Gastroesophageal sphincter (tissue), 4 donors: Measurements from ENCODE around the gene MYOM3. TPM values are rescaled to one million over a fixed set of nuclear protein-coding genes. Genes with fewer than 3 reads are reported as not detected.

Source experiments
- ATAC-seq: fragments of 150-250 bp; one replicate; pipeline ENCODE4 v1.9.1; 2016; ENCODE audit warnings: mild to moderate bottlenecking, moderate library complexity
- H3K27ac ChIP-seq, 4 donors: fragments of 200-600 bp; sonication (generic) in 3 of 4; 1 replicate in 3 of 4; 2 replicates in 1 of 4; pipeline ENCODE4 v1.5.1; 2016 to 2019
- H3K27me3 ChIP-seq: fragments of 200-600 bp; sonication (generic); one replicate; pipeline ENCODE4 v1.5.1; 2019
- H3K36me3 ChIP-seq, 2 donors: fragments of 200-600 bp; sonication (generic); one replicate each; pipeline ENCODE4 v1.5.1; 2019; ENCODE audit warnings: control low read depth in 1 of 2
- H3K4me1 ChIP-seq, 3 donors: fragments of 200-600 bp; sonication (generic); 1 replicate in 2 of 3; 2 replicates in 1 of 3; pipeline ENCODE4 v1.5.1; 2016 to 2019; ENCODE audit warnings: control low read depth in 2 of 3
- H3K4me3 ChIP-seq, 2 donors: fragments of 200-600 bp; sonication (generic); one replicate each; pipeline ENCODE4 v1.5.1; 2019; ENCODE audit warnings: mild to moderate bottlenecking in 1 of 2, moderate library complexity in 1 of 2
- H3K9me3 ChIP-seq, 3 donors: fragments of 200-600 bp; sonication (generic); one replicate each; pipeline ENCODE4 v1.5.1; 2017 to 2019; ENCODE audit warnings: control low read depth in 2 of 3
- CTCF ChIP-seq, 4 experiments: fragments of 200-600 bp in 2 of 4; fragments of 450-650 bp in 2 of 4; sonication (generic) in 1 of 4; IDR thresholded peaks; one replicate each; pipeline ENCODE4 v1.5.1; 2017 to 2019; ENCODE audit warnings: antibody characterized with exemption in 4 of 4, mild to moderate bottlenecking in 2 of 4, moderate library complexity in 2 of 4
- EP300 ChIP-seq: sonication (generic); formaldehyde crosslinking; IDR thresholded peaks from one replicate; pipeline ENCODE4 v1.6.1; 2017; ENCODE audit warnings: antibody characterized with exemption, mild to moderate bottlenecking
- POLR2A ChIP-seq, 2 donors: fragments of 450-650 bp; IDR thresholded peaks; one replicate each; pipeline ENCODE4 v1.6.1; 2017; ENCODE audit warnings: antibody characterized with exemption in 2 of 2, mild to moderate bottlenecking in 2 of 2, moderate library complexity in 1 of 2
- POLR2AphosphoS5 ChIP-seq: sonication (generic); formaldehyde crosslinking; IDR thresholded peaks from one replicate; pipeline ENCODE4 v1.6.1; 2017; ENCODE audit warnings: antibody characterized with exemption
- WGBS, 2 donors: methylation state at CpG; one replicate each; pipeline ENCODE4 v1.1.5; 2018; ENCODE audit warnings: low coverage in 1 of 2; 5-methylcytosine and 5-hydroxymethylcytosine counted together
- total RNA-seq, 4 donors: library from RNA; depleted of rRNA; stranded (reverse); fragments of >200 nt; gene quantifications; one replicate each; pipeline ENCODE4 v1.1.0, GENCODE V29; 2016

MYOM3 gene
- total RNA-seq, 4 donors from 2014 or later: 0.31 to 2.4 TPM; not detected in 2

GRCh38 chr1:24089743-24090555, 22.0 kb downstream of the MYOM3 start:
- no peaks in the 10 kb centered on the region for H3K27me3 ChIP-seq
- H3K9me3 ChIP-seq: no peaks in the 10 kb centered on the region
- ATAC-seq: no peak
- H3K36me3 ChIP-seq: no peaks in the 10 kb centered on the region
- WGBS, 2 donors: 87% methylated on average over 3 of the region's 14 CpGs; no CpG with 5 or more reads in 1 of the 2 donors
- TF ChIP-seq POLR2A (IDR thresholded peaks at IDR 0.05) (no peak), CTCF (IDR thresholded peaks at IDR 0.05) (no peak), EP300 (no peak), POLR2AphosphoS5 (no peak)
- H3K4me3 ChIP-seq: no peak overlapping the region
- no peaks in the 10 kb centered on the region for H3K4me1 ChIP-seq
- H3K27ac ChIP-seq: no peak overlapping the region

GRCh38 chr1:24089027-24089742, 22.8 kb downstream of the MYOM3 start:
- TF ChIP-seq CTCF (IDR thresholded peaks at IDR 0.05) (no peak), POLR2A (IDR thresholded peaks at IDR 0.05) (no peak), POLR2AphosphoS5 (no peak), EP300 (no peak)
- Histone ChIP-seq H3K9me3 (no peaks in the 10 kb centered on the region), H3K4me3 (no peak overlapping the region), H3K27ac (no peak overlapping the region), H3K27me3 (no peaks in the 10 kb centered on the region), H3K36me3 (no peaks in the 10 kb centered on the region), H3K4me1 (no peaks in the 10 kb centered on the region)
- WGBS, 2 donors: 65 to 72% methylated on average over 2 to 6 of the region's 14 CpGs
- ATAC-seq: no peak

- H3K4me1 ChIP-seq: no peaks in the 10 kb centered on the region
- TF ChIP-seq POLR2AphosphoS5: no peak
- TF ChIP-seq POLR2A (IDR thresholded peaks at IDR 0.05): no peak
- no peak for TF ChIP-seq CTCF (IDR thresholded peaks at IDR 0.05)
- TF ChIP-seq EP300: no peak
- no peaks in the 10 kb centered on the region for H3K27me3 ChIP-seq
- 95 to 100% methylated on average over 1 to 7 of the region's 16 CpGs for WGBS, 2 donors
- no peak for ATAC-seq
- no peaks in the 10 kb centered on the region for H3K36me3 ChIP-seq
- no peaks in the 10 kb centered on the region for H3K9me3 ChIP-seq
- H3K27ac ChIP-seq: no peak overlapping the region
- no peak overlapping the region for H3K4me3 ChIP-seq
Observed at GRCh38 chr1:24086466-24086865, 25.5 kb downstream of the MYOM3 start.

GRCh38 chr1:24085546-24085945, 26.4 kb downstream of the MYOM3 start:
- Histone ChIP-seq H3K27ac (no peak overlapping the region), H3K27me3 (no peaks in the 10 kb centered on the region), H3K9me3 (no peaks in the 10 kb centered on the region), H3K4me1 (no peaks in the 10 kb centered on the region), H3K4me3 (no peak overlapping the region), H3K36me3 (no peaks in the 10 kb centered on the region)
- TF ChIP-seq CTCF (IDR thresholded peaks at IDR 0.05) (no peak), EP300 (no peak), POLR2AphosphoS5 (no peak), POLR2A (IDR thresholded peaks at IDR 0.05) (no peak)
- no peak for ATAC-seq
- WGBS, 2 donors: 76% methylated on average over 3 of the region's 3 CpGs; no CpG with 5 or more reads in 1 of the 2 donors
